NCI-H345 treated with DMSO at 0.1 percent for 48 hours (cell line): Measurements from ENCODE around the gene LHFPL6.
A peak's percentile ranks its signal among the peaks of the same experiment; 100 is the strongest.
"Not testable (repeated sequence)": the region's sequence is repeated elsewhere in the genome, so short reads cannot be mapped to it uniquely, and the experiment has no call there.

Experiments used
- DNase-seq: peaks from one replicate; lab custom pipeline; 2025; ENCODE audit not compliant: unreplicated experiment; lab: John Stamatoyannopoulos, UW

LHFPL6 gene

DNA sequence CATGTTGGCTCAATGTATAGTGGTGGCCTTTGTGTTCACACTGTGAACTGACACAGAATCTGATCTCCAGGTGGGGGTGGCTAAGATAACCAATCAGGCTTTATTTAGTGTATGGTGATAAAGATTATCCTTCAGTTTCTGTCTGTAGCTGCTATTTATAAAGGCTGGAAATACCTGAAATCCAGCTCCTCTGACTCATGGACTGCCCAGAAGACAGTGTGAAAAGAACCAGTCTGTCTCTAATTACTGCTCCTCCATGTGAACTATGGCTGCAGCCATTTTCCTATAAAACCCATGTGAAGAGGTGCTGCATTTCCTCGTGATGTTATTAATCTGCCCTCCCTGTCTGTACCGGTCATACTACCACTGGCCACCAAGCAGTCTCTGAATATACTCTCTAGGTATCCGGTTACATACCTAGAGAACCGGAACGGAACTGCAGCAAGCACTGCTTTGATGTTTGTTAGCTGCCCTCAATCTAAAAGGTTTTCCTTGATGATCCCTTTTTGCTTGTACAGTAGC is 238.0 kb downstream of the LHFPL6 start:
- no peak for DNase-seq

DNA sequence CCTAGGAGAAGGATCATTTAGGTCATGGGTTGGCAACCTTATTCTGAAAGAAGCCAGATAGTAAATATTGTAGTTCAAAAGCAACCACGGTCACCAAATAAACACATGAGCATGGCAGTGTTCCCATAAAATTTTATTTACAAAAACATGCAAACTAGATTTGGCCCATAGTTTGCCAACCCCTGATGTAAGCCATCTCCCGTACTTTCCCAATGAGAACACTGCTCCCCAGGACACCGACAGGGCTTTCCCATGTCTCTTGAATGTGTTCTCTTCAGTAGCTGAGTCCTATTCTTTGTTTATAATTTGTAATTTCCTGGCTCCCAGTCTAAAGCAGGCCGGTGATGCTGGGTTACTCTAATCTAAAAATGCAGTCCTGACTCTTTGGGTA is 239.6 kb downstream of the LHFPL6 start:
- no peak for DNase-seq

DNA sequence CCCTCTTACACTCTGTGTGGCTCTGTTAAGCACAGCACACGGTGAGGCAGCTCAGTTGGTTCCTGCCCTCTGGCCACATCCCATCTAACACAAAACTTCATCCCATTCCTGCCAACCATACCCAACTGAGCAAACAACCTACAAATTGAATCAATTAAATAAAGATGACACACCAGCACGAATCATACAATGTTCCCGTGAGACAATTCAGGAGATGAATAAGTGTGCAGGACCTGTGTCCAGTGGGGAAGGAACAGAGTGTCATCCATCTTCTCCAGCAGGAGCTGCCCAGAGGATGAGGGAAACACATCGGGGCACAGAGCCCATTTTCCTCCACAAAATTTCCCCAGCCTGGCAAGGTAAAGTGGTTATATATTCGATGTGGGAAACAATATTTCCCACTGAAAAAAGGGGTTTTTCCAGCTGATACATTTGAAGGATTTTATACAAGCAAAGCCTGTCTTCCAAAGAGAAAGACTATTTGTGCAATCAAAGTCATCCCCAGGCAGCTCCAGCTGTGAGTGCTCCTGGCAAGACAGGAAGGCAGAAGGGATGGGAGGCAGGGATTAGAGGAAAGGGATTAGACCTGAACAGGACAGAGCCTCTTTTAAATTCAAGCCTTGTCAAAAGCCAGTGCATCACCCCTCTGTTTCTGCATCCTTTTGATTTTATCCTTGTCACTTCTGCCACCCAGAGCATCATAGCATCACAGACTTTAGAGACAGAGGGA is 240.2 kb downstream of the LHFPL6 start:
- no peak for DNase-seq

DNA sequence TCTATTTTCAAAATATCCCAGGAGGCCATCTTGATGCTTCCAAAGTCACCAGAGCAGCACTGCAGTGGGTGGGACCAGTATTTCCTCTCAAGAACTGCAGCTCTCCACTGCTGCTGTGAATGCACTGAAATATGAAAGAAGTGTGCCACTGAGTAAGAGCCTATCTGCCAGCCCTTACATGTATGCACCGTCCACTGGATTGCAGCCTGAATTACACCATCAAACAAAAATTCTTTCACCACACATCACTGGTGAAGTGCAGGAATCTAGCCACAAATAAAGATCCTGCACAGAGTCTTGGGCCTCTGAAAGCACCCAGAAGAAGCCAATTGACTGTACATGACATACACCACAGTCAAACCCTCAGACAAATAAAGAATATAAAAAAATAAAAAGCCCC is 249.0 kb downstream of the LHFPL6 start:
- no peak for DNase-seq

DNA sequence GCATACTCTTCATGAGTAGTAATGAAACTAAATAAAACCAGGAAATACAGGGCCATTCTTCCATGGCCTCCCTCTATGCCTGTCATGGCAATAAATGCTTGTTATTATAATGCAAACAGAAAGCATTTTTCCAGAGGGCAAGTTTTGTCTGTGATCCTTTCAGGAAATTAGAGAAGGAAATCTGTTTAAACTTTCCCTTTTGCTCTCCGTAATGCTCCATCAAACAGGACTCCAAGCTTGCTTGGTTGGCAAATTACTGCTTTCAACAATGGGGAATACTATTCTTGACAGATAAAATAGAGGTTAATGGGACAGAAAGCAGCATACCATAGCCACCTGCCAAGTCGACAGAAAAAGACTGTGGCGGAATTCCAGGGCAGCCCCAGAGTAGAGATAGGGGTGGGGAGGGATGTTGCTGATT is 252.5 kb downstream of the LHFPL6 start:
- DNase-seq: no peak

DNA sequence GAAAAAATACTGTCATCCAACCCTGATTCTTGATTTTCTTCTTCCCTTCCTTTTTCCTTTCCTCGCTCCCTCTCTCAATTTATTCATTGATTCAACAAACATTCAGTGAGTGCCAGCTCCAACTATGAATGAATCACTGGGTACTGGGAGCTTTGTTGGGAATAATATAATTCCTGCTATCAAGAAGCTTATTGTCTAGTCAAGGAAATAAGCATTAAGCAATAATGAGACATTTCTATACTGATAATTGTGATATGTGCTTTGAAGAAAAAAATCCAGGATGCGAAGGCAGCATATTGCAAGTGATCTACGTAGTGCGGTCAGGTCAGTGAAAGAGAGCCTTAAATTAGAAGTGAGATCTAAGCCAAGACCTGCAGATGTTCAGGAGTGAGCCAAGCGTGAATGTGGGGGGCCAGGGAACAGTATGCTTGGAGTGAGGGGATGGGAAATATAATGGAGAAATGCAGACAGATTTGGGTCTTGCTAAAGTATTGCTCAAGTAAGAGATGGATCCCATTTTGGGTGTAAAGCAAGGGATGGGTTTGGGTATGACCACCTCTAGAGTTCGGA is 253.5 kb downstream of the LHFPL6 start:
- DNase-seq: no peak

DNA sequence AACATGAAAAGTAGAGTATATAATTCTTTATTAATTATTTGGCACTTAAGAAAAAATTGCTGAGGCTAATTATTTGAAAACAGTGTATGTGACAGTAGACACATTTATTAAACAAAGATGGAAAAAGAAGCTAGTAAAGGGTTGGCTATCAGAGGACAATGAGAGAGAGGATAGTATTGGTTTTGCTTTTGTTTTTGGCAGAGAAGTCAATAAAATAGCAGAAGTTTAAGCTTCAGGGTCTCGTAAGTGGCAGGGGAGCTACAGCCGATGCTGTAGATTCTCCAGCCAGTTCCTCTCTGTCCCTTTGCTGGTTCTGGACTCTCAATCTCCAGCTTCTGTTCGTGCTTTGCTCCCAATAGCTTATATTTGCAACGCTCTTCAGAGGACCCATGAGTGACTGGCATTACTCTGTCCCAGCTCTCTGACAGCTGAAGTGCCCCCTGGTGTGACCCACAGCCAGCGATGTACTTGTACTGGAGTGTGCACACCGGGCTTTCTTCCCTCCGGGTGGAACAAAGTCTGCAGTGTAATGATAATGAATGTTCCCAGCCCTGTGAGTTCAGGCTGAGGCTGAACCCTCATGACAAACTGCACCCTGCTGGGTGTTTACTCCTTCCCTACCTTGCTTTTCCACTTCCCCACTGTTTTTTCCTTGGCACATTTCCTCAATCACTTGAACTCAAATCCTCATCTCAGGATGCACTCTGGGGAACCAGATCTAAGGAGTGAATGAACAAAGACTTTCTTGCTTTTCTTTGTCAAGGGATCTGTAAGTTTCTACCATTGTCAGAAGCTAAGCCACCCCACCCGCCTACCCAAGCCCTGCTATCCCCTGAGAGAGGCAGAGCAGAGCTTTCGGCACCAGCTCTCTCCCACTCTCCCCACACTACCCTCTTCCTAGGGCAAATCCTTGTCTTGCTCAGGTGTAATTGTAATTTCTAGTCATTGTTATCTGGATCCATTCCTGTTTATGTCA is 254.8 kb downstream of the LHFPL6 start:
- DNase-seq: peak; percentile 78

DNA sequence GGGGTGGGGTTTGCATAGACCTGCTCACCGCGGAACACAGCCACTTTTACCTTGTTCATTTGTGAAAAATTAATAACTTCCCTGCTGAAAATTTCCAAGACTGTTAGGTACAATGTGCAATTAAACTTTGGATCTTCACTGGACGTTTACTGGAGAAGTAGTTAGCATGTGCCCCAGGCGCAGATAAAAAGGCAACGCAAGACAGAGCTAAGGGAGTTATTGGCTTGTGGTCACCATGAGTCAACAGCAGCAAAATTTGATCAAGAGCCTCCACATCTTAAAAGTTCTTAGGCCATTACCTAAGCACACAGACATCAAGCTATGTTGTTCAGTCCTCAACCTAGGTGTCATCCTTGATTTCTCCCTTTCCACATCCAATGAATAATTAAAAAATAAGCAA is 257.0 kb downstream of the LHFPL6 start:
- no peak for DNase-seq

DNA sequence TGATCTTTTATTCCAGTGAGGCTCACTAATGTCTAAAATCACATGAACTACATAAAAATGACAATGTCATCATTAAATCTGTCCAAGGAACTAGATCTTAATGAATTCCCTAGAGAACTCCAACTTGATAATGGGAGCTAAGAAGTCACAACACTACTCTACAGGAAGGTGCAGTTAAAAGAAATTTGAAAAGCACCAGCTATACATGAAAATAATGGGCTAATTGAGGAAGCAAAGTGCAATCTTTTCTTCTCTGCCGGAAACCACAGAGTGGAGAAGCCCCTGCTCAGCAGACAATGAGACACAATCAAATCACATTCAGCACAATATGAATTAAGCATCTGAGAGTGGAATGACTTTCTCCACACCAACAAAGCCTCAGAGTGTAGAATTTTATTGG is 261.7 kb downstream of the LHFPL6 start:
- DNase-seq: no peak

DNA sequence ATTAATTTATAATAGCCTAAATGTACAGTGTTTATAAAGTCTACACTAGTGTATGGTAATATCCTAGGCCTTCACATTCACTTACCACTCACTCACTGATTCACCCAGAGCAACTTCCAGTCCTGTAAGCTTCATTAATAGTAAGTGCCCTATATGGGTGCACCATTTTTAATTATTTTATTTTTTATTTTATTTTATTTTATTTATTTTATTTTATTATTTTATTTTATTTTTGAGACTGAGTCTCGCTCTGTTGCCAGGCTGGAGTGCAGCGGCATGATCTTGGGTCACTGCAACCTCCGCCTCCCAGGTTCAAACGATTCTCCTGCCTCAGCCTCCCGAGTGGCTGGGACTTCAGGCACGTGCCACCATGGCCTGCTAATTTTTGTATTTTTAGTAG is 264.9 kb downstream of the LHFPL6 start:
- not testable (repeated sequence) for DNase-seq

DNA sequence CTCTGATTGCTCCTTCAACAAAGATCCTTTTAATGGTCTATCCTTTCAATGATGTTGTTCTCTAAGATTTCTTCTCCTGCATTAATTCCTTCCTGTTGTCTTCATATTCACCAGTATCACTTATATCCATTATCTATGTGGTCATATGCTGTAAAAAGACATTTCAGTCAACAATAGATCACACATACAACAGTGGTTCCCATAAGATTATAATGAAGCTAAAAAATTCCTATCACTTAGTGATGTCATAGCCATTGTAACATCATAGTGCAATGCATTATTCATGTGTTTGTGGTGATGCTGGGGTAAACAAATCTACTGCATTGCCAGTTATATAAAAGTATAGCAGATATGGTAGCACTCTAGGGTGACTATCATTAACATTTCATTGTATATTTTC is 266.1 kb downstream of the LHFPL6 start:
- no peak for DNase-seq

DNA sequence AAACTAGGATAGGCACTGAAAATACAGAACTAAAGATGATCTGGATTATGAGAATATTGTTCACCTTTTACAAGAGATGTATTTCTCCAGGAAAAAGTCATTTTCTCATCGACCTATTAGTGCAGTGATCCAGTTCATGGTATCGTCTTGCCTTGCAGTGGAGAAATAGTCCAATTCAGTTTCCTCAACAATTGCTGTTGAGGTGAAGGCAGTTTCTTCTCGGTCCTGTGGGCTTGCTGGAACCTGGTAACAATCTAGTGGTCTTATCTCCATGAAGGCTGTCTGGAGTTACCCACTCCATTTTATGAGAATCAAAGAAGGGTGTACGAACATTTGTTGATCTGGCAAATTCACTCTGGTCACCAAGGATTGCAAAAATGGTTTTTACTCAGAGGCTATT is 266.8 kb downstream of the LHFPL6 start:
- DNase-seq: no peak

DNA sequence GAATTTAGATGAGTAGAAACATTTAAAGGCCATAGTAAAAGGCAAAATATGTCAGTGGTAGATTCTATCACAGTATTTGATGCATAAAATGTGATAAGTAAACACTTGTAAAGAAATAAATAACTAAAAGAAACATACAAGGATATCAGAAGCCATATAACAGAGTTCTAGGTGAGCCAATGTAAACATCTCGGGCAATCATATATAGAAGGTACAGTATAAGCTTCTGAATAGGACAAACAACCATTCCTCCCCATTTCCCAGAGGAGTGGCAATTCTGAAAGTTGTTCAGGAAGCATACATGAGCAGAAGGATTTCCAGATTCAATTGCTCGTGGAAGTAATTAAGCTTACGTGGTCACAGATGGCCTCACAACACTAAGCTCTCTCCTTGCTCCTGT is 267.3 kb downstream of the LHFPL6 start:
- DNase-seq: no peak

DNA sequence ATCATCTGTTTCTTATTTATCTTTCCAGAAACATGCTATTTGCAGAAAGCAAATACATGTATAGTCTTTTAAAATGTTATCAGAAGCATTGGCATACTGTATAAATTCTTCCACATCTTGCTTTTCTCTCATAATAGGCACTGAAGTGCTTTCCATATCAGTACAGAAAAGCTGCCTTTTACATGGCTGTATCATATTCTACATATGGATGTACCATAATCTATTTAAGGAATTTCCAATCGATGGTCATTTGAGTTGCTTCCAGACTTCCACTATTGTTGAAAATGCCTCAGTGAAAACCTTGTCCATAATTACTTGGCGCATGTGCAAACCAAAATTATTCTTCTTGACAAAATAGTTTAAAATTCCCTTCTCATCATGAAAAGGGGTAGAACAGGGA is 272.5 kb downstream of the LHFPL6 start:
- DNase-seq: no peak

DNA sequence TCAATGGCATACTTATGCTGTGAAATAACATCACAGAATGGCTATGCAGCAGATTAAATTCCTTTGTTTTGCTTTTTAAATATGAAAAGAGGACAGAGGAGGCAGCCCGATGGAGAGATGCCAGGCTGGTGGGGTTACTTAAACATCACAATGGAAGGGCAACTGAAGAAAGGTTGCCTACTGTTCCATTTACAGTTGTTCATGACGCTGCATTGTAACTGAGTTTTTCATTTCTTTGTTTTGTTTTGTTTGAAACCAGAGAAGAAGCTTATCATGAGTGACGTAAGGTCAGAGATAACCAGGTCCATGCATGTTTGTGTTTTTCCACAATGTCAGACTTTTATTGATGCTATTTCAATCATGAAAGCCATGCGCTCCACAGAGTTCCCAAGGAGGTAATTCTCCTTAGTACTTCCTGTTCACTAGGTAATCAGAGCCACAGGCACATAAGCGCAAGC is 273.8 kb downstream of the LHFPL6 start:
- DNase-seq: no peak

DNA sequence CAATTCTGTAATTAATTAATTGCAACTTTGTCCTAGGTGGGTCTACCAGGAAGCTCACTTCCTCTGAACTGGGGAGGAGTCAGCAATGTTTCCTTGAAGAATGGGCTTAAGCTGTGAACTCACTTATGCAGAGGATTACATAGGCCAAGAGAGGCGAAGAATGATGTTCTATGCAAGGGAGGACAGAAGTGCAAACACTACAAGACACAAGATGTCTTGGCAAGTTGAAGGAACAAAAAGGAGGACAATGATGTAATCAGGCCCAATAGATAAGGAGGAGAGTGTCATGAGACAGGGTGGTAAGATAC is 275.9 kb downstream of the LHFPL6 start:
- no peak for DNase-seq

DNA sequence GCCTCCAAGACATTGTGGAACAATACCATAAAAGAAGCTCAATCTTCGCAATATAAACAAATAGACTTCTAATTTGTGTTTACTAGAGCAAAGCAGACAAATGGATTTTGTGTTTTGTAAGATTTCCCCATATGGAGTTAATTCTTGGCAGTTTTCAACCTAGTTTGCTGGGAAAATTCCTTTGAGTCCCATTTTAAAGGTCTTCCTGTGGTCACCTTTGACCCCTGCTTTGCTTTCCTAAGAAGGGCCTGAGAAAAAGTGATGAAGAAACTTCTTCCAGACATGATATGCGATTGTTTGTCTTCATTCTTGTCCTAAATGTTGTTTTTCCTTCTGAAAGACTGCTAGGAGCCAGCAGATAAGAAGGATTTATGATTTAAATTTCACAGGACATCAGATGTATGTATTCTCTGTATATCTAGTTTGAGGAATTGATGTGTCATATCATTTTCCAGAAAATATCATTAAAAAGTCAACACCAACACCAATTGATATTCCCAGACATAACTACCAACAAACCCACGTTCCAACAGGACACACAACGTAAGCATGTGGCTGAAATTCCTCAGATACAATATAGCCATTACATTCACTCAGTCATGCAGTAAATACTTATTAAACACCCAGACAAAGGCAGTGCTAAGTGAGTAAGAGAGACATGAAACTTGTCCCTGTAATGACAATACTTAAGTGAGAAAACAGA is 276.4 kb downstream of the LHFPL6 start:
- DNase-seq: no peak

DNA sequence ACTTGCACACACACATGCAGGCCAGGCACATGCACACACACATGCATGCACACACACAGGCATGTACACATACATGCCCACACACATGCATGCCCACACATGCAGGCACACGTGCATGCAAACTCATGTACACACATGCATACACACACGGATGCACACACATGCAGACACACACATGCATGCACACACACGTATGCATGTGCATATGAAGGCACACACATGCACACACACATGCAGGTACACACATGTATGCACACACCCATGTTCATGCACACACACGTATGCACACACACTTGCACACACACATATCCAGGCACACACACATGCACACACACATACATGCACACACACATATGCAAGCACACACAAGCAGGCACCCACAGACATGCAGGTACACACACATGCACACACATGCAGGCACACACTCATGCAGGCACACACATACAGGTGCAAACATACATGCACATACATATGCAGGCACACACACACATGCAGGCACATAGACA is 278.1 kb downstream of the LHFPL6 start:
- no peak for DNase-seq

DNA sequence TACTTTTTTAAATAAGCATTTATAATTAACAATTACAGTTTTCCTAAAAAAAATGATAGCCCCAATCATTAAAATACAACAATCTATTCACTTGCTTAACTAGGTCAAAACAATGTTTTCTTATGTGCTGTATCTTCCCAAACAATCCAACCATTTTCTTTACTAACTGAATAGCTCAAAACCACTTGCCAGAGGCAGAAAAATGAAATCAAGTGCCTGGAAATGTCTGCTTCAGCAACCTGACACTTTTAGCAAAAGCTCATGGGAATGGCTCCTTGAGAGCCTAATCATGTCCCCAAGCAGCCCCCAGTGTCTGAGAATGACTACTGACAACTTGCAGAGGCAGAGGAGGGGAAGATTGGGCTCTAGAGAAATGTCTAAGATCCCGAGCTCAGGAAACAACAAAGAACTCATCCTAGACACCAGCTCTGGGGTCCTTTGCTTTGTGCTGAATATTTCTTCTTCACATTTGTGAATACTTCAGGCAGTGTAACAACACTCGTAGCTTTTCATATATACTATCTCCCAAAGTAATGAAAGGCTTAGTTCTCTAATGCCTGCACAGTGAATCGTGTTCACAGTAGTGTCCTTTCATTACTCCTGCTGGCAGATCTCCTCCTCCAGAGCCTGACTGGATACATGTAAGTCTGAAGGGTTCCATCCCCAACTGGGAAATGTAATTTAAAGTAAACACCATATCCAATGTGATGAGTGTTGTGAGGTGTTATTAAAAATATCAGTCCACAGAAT is 280.0 kb downstream of the LHFPL6 start:
- no peak for DNase-seq

DNA sequence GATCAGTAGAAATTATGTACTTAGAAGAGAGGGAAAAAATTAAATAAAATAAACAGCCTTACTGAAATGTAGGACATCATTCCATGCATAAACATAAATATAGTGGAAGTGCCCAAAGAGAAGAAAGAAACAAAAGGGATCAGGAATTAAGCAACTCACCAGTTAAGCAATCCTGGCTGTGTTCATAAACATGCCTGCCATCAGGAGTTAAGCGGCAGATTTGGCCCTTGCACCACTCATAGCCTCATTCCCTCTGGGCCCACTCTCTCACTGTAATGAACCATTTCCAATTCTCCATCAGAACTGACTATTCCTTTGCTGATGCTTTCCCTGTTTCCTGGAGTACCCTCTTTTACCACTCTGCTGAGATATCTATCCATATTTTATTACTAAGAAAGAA is 281.4 kb downstream of the LHFPL6 start:
- DNase-seq: no peak
